ENCODE results near the gene SMAD2.
"Not testable (repeated sequence)": the region's sequence is repeated elsewhere in the genome, so short reads cannot be mapped to it uniquely, and the experiment has no call there.

The SMAD2 gene

GRCh38 chr18:47831351-47831750 is 99.1 kb downstream of the SMAD2 start:
- DNase-seq = no peak

- no peak for DNase-seq
Observed at GRCh38 chr18:47830772-47831171, 99.7 kb downstream of the SMAD2 start.

DNA sequence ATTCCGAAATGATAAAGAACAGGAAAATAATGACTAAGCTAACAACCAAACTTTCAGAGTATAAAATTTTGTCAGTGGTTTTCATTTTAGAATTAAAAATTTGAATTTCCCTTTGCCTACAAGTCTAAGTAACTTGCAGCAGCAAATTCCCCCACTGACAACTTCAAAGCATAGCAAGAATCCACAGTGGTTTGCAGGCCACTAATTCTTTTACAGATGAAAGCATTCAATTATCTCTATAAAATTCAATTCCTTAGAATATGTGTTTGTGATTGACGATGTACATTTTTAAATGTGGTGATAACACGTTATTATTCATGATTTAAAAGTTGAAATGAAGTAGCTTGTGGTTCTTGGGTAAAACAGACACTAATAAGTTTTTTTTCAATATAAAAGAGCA is 100.6 kb downstream of the SMAD2 start:
- DNase-seq = no peak

DNA sequence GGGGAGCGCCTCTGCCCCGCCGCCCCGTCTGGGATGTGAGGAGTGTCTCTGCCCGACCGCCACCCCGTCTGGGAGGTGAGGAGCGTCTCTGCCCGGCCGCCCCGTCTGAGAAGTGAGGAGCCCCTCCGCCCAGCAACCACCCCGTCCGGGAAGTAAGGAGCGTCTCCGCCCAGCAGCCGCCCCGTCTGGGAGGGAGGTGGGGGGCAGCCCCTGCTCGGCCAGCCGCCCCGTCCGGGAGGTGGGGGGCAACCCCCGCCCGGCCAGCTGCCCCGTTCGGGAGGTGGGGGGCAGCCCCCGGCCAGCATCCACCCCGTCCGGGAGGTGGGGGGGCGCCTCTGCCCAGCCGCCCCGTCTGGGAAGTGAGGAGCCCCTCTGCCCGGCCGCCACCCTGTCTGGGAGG is 102.4 kb downstream of the SMAD2 start:
- not testable (repeated sequence) for DNase-seq

- DNase-seq = no peak
Observed at GRCh38 chr18:47826157-47827074, 104.0 kb downstream of the SMAD2 start.

DNA sequence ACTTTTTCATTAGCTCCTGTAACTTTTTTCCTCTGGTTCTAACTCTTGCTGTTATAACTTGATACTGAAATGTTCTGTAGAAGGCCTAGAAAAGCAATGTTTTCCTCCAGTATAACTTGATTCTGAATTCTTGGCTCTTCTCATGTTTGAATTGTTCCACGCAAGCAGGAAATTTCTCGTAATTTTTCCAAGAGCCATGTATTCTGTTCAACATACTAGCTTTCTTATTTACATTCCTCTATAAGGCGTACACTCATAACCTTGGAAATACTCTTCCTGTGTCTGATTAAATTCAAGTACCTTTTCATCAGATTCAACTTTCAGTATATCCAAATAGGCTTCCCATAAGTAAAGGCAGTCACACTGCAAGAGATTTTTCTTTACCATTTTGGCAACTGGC is 109.1 kb downstream of the SMAD2 start:
- no peak for DNase-seq

DNA sequence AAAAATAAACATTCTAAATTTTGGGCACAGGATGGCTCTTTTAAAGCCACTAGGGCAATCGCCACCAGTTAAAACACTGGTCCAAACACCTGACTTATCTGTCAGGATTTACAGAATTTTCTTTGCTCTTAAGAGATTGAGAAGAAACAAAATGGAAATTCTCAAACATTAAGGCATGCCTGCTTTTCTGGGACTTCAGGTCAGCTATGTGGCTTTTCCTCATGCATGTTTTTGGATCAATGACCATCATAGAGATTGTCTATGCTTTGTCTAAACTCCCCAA is 112.7 kb downstream of the SMAD2 start:
- no peak for DNase-seq

DNA sequence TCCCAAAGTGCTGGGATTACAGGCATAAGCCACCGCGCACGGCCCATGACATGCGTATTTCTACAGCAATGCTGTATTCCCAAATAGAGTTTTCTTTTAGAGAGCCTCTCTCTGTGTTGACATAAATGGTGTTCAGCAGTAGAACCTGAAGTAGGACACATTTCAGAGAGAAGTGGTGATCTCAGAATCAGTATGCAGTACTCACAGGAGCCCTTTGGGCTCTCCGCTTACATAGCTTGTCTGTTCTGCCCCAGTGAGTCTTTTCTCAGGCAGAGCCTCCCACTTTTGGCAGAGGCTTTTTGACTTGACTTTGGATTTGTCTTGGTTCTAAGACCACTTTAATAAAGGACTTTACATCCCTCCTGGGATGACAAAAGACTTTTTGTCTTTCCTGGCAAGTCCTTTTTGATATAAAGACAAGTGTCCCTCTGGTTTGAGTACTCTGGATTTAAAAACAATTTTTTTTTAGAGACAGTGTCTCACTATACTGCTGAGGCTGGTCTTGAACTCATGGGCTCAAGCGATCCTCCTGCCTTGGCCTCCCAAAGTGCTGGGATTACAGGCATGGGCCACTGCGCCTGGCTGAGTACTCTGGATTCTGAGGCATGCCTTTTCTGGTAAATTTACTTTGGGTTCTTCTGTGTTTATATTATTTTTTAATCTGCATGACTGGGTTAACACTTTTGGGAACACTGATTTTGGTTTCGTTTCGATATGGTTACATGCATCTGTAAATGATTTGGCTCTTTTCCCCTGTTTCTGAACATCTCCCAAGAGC is 113.3 kb downstream of the SMAD2 start:
- no peak for DNase-seq

DNA sequence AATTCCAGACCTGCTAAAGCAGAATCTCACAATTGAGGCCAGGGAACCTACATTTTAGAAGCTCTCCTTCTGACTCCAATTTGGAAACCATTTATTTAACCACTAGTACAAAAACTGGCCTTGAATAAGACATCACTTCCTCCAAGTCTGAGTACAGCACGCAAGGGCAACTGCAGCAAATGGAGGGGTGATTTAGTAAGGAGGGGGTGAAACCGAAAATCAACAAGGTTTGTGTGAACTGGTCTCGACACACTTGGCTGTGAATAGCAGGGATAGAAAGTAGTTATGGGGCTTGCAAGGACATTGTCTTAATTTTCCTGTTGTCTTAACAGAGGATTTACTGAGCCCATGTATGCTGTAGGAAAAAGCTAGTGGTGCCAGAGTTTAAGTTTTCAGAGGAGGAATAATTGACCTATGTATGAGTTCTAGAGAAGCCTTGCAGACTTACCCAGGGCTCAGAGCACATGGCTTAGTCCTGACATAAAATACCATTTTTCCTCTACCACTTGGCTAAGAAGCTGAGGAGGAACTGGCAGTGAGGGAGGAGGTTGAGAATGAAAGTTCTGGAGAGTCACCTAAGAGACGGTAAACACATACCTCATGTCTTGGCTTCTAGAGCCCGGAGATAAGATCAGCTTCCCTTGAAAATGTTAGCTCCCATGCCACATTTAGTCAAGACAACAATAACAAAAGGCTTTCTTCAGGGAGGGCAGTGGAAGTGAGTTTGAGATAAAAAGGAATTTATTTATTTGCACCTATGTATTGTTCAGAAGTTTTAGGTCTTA is 114.8 kb downstream of the SMAD2 start:
- DNase-seq = no peak

DNA sequence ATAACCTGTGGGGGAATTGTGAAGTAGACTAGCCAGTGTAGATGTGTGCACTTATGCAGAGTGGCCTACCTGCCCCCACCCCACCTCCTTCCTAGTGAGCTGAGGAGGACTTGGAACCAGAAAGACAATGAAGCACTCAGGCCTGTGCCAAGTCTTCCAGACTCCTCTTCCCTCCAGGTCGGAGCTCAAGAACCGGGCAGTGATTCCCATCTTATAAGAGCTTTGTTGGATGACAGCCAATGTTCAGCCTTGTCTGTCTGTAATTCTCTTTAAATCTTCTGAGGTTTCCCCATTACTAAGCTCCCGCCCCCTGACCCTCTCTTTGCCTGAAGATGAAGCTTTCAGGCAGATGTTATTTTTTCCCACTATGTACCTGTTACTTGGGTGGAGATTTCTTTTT is 121.0 kb downstream of the SMAD2 start:
- no peak for DNase-seq

GRCh38 chr18:47802802-47803201 is 127.7 kb downstream of the SMAD2 start:
- DNase-seq = no peak

DNA sequence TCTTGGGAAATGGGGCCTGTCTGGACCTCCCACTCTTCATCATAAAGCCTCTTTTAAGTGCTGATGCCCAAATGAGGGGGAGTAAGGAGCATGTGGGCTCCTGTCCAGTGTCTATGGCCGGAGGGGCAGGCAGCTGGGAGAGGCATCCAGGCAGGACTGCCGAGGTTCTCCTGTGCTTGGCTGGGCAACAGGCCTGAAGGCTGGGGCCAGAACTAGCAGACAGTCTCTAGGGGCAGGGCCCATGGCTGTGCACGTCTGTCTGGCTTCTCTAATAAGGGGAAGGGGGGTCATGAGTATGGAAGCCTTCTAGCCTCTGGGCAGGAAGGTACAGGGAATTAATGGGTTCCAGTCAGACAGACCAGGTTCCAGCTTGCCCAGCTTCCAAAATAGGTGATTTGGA is 128.6 kb downstream of the SMAD2 start:
- DNase-seq = no peak

DNA sequence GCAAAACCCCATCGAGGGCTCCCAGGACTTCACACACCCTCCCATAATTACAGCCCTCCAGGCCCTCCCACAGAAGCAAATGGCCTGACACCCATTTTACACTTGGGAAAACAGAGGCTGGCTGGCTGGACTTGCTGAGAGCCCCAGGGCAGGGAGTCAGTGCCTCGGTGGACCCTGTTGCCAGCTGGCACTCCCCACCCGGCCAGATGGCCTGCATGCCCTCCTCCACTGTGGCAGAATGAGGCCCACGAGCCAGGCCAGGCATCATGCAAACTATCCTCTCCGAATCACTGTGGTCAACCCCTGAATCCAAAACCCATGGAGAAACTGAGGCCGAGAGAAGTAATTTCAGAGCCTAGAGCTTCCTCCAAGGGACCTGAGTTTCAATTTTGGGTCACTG is 129.7 kb downstream of the SMAD2 start:
- DNase-seq = no peak

DNA sequence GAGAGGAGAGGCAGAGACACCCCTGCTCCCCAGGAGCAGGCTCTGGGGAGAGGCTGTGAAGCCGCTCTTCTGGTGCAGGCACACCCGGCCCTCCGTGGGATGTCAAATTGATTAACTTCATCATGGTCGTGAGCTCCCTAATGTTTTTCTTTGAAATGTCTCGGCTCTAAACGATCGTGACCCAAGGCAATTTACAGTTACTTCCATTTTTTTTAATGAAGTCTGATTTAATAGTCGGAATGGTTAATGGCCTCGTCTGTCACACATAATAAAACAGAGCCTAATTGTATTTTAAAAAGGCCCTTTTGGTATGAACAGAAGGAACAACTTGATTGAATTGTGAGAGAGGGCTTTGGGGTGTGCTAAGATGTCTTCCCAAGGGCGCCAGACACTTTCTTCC is 130.2 kb downstream of the SMAD2 start:
- DNase-seq = no peak

- no peak for DNase-seq
Observed at GRCh38 chr18:47799376-47799775, 131.1 kb downstream of the SMAD2 start.

- no peak for DNase-seq
Observed at GRCh38 chr18:47798366-47798765, 132.1 kb downstream of the SMAD2 start.

DNA sequence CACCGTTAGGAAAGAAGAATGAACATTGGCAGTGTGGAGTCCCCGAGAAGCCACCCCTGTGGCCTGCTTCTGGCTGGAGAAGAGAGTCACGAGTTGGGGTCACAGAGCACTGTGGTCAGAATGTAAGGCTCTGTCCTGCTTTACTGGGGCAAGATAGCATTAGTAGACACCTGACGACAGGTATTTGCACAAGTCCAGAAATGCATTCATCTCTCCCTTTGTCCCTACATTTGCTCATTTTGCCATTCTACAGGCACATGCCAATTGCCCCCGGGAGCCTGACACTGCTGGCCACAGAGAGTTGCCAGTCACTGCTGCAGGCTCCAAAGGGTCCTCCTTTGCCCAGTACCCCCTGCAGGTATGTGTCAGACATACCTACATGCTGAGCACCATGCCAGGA is 133.3 kb downstream of the SMAD2 start:
- no peak for DNase-seq

DNA sequence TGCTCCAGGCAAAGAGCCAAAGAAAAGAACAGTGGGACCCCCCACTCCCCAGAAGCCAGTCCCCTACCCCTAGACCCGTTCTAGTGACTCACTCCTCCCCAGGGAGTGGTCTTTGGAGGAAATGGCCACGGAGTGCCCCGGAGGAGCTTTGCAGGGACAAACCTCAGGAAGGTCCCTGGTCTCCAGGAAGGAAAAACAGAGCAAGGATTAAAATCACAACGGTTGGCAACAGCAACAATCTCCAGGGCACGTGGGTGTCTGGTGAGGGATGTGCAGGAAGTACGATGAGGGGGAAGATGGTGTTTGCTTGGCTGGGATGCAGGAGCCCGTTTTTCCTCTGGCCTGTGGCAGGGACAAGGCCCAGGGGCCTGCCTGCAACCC is 135.0 kb downstream of the SMAD2 start:
- no peak for DNase-seq

GRCh38 chr18:47794725-47795433 is 135.6 kb downstream of the SMAD2 start:
- DNase-seq = no peak

DNA sequence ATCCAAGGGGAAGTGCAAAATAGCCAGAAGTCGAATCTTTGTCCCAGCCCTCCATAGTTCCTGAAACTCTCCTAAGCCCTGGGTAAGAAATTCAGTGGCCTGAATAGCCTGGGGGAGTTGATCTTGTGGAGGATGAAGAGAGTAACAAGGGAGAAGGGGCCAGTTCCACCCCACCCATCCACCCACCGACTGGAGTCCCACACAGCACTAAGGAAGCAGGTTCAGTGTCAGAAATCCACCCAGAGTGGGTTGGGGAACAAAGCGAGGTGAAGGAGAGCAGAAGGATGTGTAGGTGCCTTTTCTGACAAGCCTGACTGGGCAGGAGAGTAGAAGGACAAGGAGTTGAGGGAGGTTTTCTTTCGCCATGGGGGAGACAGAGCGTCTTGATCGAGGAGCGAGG is 136.8 kb downstream of the SMAD2 start:
- no peak for DNase-seq

DNA sequence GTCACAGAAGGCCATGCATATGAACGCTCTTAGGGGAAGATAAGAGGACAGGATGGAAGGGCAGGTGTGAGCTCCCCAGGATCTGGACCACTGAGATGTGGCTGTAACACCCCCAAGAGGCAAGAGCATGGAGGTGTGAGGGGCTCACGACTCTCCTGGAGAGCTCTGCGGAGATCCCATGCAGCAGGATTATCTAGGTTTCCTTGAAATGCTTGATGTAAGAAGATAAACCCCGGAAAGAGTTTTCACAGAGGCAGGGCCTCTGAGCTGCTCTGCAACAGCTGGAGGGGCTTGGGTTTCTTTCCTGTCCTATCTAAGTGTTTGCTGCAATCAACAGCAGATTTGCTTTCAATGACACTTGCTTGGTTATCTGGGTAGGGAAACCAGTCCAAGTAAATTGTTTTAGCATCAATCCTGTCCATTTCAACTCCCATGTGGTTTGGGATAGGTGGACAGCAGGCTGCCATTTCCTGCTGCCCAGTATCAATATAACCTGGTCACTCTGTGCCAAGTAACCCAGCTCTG is 138.9 kb downstream of the SMAD2 start:
- DNase-seq = no peak

DNA sequence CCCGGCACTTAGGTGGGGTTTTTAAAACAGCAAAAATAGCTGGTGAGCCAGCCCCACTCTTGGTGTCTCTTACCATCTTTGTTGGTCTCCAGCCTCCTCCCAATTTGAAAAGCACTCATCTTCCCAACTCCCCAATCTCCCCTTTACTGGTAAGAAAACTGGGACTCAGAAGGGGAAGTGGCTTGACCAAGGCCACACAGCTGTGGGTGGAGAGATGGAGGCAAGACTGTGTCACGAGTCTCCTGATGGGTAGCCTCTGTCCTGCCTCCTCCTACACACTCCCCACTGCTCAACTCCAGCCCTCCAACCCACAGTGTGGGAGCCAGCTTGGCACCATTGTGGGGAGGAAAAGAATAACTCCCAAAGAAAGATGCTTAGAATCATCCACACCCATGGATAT is 140.4 kb downstream of the SMAD2 start:
- DNase-seq = no peak

GRCh38 chr18:47788621-47789020 is 141.8 kb downstream of the SMAD2 start:
- no peak for DNase-seq

Data from bone marrow (tissue), 2 donors.